ENCODE data around the gene CRYBG1. TPM values are rescaled to one million over a fixed set of nuclear protein-coding genes. Genes with fewer than 3 reads are reported as not detected.
"Not testable (repeated sequence)": the region's sequence is repeated elsewhere in the genome, so short reads cannot be mapped to it uniquely, and the experiment has no call there.

CRYBG1 gene
- total RNA-seq, 1 donor from 2014 or later = 3.7 TPM

- not testable (repeated sequence) for H3K4me3 ChIP-seq (ENCODE audit: low read length in 3 of 3); H3K27ac ChIP-seq (ENCODE audit: low read depth, low read length); H3K9me3 ChIP-seq (ENCODE audit: control insufficient read depth in 3 of 3, low read length in 3 of 3); H3K4me1 ChIP-seq (ENCODE audit: control insufficient read depth in 3 of 3, insufficient read depth in 3 of 3, low read length in 3 of 3); H3K27me3 ChIP-seq (ENCODE audit: control insufficient read depth in 3 of 3, insufficient read depth in 3 of 3, low read length in 3 of 3); H3K9ac ChIP-seq (ENCODE audit: low read depth in 1 of 3, low read length in 3 of 3)
- peaks cover 0 to 17% (median 12%) of the 10 kb centered on the region in 3 donors for H3K36me3 ChIP-seq (ENCODE audit: control insufficient read depth in 3 of 3, insufficient read depth in 3 of 3, low read length in 3 of 3)
These were observed 228.4 kb downstream of the CRYBG1 start for GRCh38 chr6:106588937-106589336.

GRCh38 chr6:106591111-106591825, 230.8 kb downstream of the CRYBG1 start:
- no peaks in the 10 kb centered on the region for H3K9me3 ChIP-seq (ENCODE audit: control insufficient read depth in 3 of 3, low read length in 3 of 3)
- H3K36me3 ChIP-seq (ENCODE audit: control insufficient read depth in 3 of 3, insufficient read depth in 3 of 3, low read length in 3 of 3) = peaks cover 0 to 12% (median 6%) of the 10 kb centered on the region in 3 donors
- no peaks in the 10 kb centered on the region for H3K27me3 ChIP-seq (ENCODE audit: control insufficient read depth in 3 of 3, insufficient read depth in 3 of 3, low read length in 3 of 3)
- H3K4me3 ChIP-seq (ENCODE audit: low read length in 3 of 3) = no peak overlapping the region
- H3K27ac ChIP-seq (ENCODE audit: low read depth, low read length) = peak overlapping the region; percentile 50
- H3K4me1 ChIP-seq (ENCODE audit: control insufficient read depth in 3 of 3, insufficient read depth in 3 of 3, low read length in 3 of 3) = peaks cover 3 to 10% (median 9%) of the 10 kb centered on the region in 3 donors
- H3K9ac ChIP-seq (ENCODE audit: low read depth in 1 of 3, low read length in 3 of 3) = no peak overlapping the region

GRCh38 chr6:106599440-106599839, 238.9 kb downstream of the CRYBG1 start:
- Histone ChIP-seq H3K36me3 (ENCODE audit: control insufficient read depth in 3 of 3, insufficient read depth in 3 of 3, low read length in 3 of 3) (no peaks in the 10 kb centered on the region), H3K9me3 (ENCODE audit: control insufficient read depth in 3 of 3, low read length in 3 of 3) (no peaks in the 10 kb centered on the region), H3K27me3 (ENCODE audit: control insufficient read depth in 3 of 3, insufficient read depth in 3 of 3, low read length in 3 of 3) (no peaks in the 10 kb centered on the region), H3K9ac (ENCODE audit: low read depth in 1 of 3, low read length in 3 of 3) (no peak overlapping the region), H3K27ac (ENCODE audit: low read depth, low read length) (no peak overlapping the region), H3K4me1 (ENCODE audit: control insufficient read depth in 3 of 3, insufficient read depth in 3 of 3, low read length in 3 of 3) (no peaks in the 10 kb centered on the region), H3K4me3 (ENCODE audit: low read length in 3 of 3) (no peak overlapping the region)

- no peaks in the 10 kb centered on the region for H3K36me3 ChIP-seq (ENCODE audit: control insufficient read depth in 3 of 3, insufficient read depth in 3 of 3, low read length in 3 of 3)
- no peak overlapping the region for H3K27ac ChIP-seq (ENCODE audit: low read depth, low read length)
- no peaks in the 10 kb centered on the region for H3K4me1 ChIP-seq (ENCODE audit: control insufficient read depth in 3 of 3, insufficient read depth in 3 of 3, low read length in 3 of 3)
- no peak overlapping the region for H3K9ac ChIP-seq (ENCODE audit: low read depth in 1 of 3, low read length in 3 of 3)
- no peak overlapping the region for H3K4me3 ChIP-seq (ENCODE audit: low read length in 3 of 3)
- no peaks in the 10 kb centered on the region for H3K9me3 ChIP-seq (ENCODE audit: control insufficient read depth in 3 of 3, low read length in 3 of 3)
- no peaks in the 10 kb centered on the region for H3K27me3 ChIP-seq (ENCODE audit: control insufficient read depth in 3 of 3, insufficient read depth in 3 of 3, low read length in 3 of 3)
These were observed 239.8 kb downstream of the CRYBG1 start for GRCh38 chr6:106600329-106600728.

GRCh38 chr6:106608080-106608668, 247.7 kb downstream of the CRYBG1 start:
- Histone ChIP-seq H3K4me3 (ENCODE audit: low read length in 3 of 3) (no peak overlapping the region), H3K9me3 (ENCODE audit: control insufficient read depth in 3 of 3, low read length in 3 of 3) (no peaks in the 10 kb centered on the region), H3K9ac (ENCODE audit: low read depth in 1 of 3, low read length in 3 of 3) (no peak overlapping the region), H3K4me1 (ENCODE audit: control insufficient read depth in 3 of 3, insufficient read depth in 3 of 3, low read length in 3 of 3) (no peaks in the 10 kb centered on the region), H3K27me3 (ENCODE audit: control insufficient read depth in 3 of 3, insufficient read depth in 3 of 3, low read length in 3 of 3) (no peaks in the 10 kb centered on the region), H3K36me3 (ENCODE audit: control insufficient read depth in 3 of 3, insufficient read depth in 3 of 3, low read length in 3 of 3) (peaks cover 0 to 2% (median 0%) of the 10 kb centered on the region in 3 donors), H3K27ac (ENCODE audit: low read depth, low read length) (no peak overlapping the region)

GRCh38 chr6:106609699-106610098, 249.2 kb downstream of the CRYBG1 start:
- H3K4me1 ChIP-seq (ENCODE audit: control insufficient read depth in 3 of 3, insufficient read depth in 3 of 3, low read length in 3 of 3) = no peaks in the 10 kb centered on the region
- peaks cover 0 to 5% (median 0%) of the 10 kb centered on the region in 3 donors for H3K36me3 ChIP-seq (ENCODE audit: control insufficient read depth in 3 of 3, insufficient read depth in 3 of 3, low read length in 3 of 3)
- H3K9me3 ChIP-seq (ENCODE audit: control insufficient read depth in 3 of 3, low read length in 3 of 3) = no peaks in the 10 kb centered on the region
- no peaks in the 10 kb centered on the region for H3K27me3 ChIP-seq (ENCODE audit: control insufficient read depth in 3 of 3, insufficient read depth in 3 of 3, low read length in 3 of 3)
- H3K9ac ChIP-seq (ENCODE audit: low read depth in 1 of 3, low read length in 3 of 3) = no peak overlapping the region
- no peak overlapping the region for H3K4me3 ChIP-seq (ENCODE audit: low read length in 3 of 3)
- H3K27ac ChIP-seq (ENCODE audit: low read depth, low read length) = no peak overlapping the region

- Histone ChIP-seq H3K9ac (ENCODE audit: low read depth in 1 of 3, low read length in 3 of 3) (no peak overlapping the region), H3K27ac (ENCODE audit: low read depth, low read length) (no peak overlapping the region), H3K4me1 (ENCODE audit: control insufficient read depth in 3 of 3, insufficient read depth in 3 of 3, low read length in 3 of 3) (no peaks in the 10 kb centered on the region), H3K27me3 (ENCODE audit: control insufficient read depth in 3 of 3, insufficient read depth in 3 of 3, low read length in 3 of 3) (no peaks in the 10 kb centered on the region), H3K36me3 (ENCODE audit: control insufficient read depth in 3 of 3, insufficient read depth in 3 of 3, low read length in 3 of 3) (peaks cover 0 to 5% (median 0%) of the 10 kb centered on the region in 3 donors), H3K4me3 (ENCODE audit: low read length in 3 of 3) (no peak overlapping the region), H3K9me3 (ENCODE audit: control insufficient read depth in 3 of 3, low read length in 3 of 3) (no peaks in the 10 kb centered on the region)
These were observed 250.5 kb downstream of the CRYBG1 start for GRCh38 chr6:106611030-106611429.

- Histone ChIP-seq H3K27ac (ENCODE audit: low read depth, low read length) (no peak overlapping the region), H3K27me3 (ENCODE audit: control insufficient read depth in 3 of 3, insufficient read depth in 3 of 3, low read length in 3 of 3) (no peaks in the 10 kb centered on the region), H3K9ac (ENCODE audit: low read depth in 1 of 3, low read length in 3 of 3) (no peak overlapping the region), H3K9me3 (ENCODE audit: control insufficient read depth in 3 of 3, low read length in 3 of 3) (no peaks in the 10 kb centered on the region), H3K4me1 (ENCODE audit: control insufficient read depth in 3 of 3, insufficient read depth in 3 of 3, low read length in 3 of 3) (no peaks in the 10 kb centered on the region), H3K4me3 (ENCODE audit: low read length in 3 of 3) (no peak overlapping the region), H3K36me3 (ENCODE audit: control insufficient read depth in 3 of 3, insufficient read depth in 3 of 3, low read length in 3 of 3) (peaks cover 0 to 4% (median 0%) of the 10 kb centered on the region in 3 donors)
These were observed 252.3 kb downstream of the CRYBG1 start for GRCh38 chr6:106612671-106613416.

- H3K27me3 ChIP-seq (ENCODE audit: control insufficient read depth in 3 of 3, insufficient read depth in 3 of 3, low read length in 3 of 3) = no peaks in the 10 kb centered on the region
- no peak overlapping the region for H3K9ac ChIP-seq (ENCODE audit: low read depth in 1 of 3, low read length in 3 of 3)
- peaks cover 2 to 4% (median 3%) of the 10 kb centered on the region in 3 donors for H3K36me3 ChIP-seq (ENCODE audit: control insufficient read depth in 3 of 3, insufficient read depth in 3 of 3, low read length in 3 of 3)
- H3K4me1 ChIP-seq (ENCODE audit: control insufficient read depth in 3 of 3, insufficient read depth in 3 of 3, low read length in 3 of 3) = no peaks in the 10 kb centered on the region
- H3K9me3 ChIP-seq (ENCODE audit: control insufficient read depth in 3 of 3, low read length in 3 of 3) = no peaks in the 10 kb centered on the region
- no peak overlapping the region for H3K4me3 ChIP-seq (ENCODE audit: low read length in 3 of 3)
- H3K27ac ChIP-seq (ENCODE audit: low read depth, low read length) = no peak overlapping the region
These were observed 253.1 kb downstream of the CRYBG1 start for GRCh38 chr6:106613590-106613989.

GRCh38 chr6:106614166-106614565, 253.6 kb downstream of the CRYBG1 start:
- peaks cover 2 to 6% (median 5%) of the 10 kb centered on the region in 3 donors for H3K36me3 ChIP-seq (ENCODE audit: control insufficient read depth in 3 of 3, insufficient read depth in 3 of 3, low read length in 3 of 3)
- no peak overlapping the region for H3K27ac ChIP-seq (ENCODE audit: low read depth, low read length)
- no peak overlapping the region for H3K9ac ChIP-seq (ENCODE audit: low read depth in 1 of 3, low read length in 3 of 3)
- no peaks in the 10 kb centered on the region for H3K9me3 ChIP-seq (ENCODE audit: control insufficient read depth in 3 of 3, low read length in 3 of 3)
- no peaks in the 10 kb centered on the region for H3K4me1 ChIP-seq (ENCODE audit: control insufficient read depth in 3 of 3, insufficient read depth in 3 of 3, low read length in 3 of 3)
- no peaks in the 10 kb centered on the region for H3K27me3 ChIP-seq (ENCODE audit: control insufficient read depth in 3 of 3, insufficient read depth in 3 of 3, low read length in 3 of 3)
- H3K4me3 ChIP-seq (ENCODE audit: low read length in 3 of 3) = no peak overlapping the region
